Measurements from ENCODE around the gene UBXN11.

UBXN11 gene

DNA sequence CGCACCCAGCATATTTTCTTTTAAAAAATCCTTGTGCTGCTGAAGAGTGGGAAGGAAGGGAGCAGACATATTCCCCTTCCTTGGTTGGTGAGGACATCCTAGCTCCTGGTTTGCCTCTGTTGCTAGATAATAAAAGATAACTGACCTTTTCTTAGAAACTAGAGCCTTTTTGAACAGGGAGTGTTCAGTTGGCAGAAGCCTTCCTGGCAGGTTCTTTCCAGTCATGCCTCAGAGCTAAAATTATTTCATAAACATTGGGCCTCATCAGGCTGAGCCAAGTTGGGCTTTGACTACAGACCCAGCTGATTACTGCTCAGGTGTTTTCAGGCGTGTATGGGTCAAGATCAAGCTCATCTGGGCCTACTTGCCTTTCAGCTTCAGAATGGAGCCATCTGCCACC, 49.2 kb downstream of the UBXN11 start:
- DNase-seq (ENCODE audit: low spot score in 2 of 2) (no peak), ATAC-seq (replicated peaks; ENCODE audit: extremely low read depth, poor library complexity, severe bottlenecking) (no peak)
- H3K27me3 Mint-ChIP-seq, result no peaks in the 10 kb centered on the region
- H3K9me3 Mint-ChIP-seq, result no peaks in the 10 kb centered on the region
- H3K4me3 Mint-ChIP-seq, result no peak overlapping the region
- no peak overlapping the region for H3K27ac Mint-ChIP-seq (ENCODE audit: low read depth)
- H3K36me3 Mint-ChIP-seq (ENCODE audit: insufficient read depth), result peaks cover 44% of the 10 kb centered on the region
- H3K4me1 Mint-ChIP-seq, result no peaks in the 10 kb centered on the region

- no peak overlapping the region for H3K27ac Mint-ChIP-seq (ENCODE audit: low read depth)
- no peak for ATAC-seq (replicated peaks; ENCODE audit: extremely low read depth, poor library complexity, severe bottlenecking)
- no peaks in the 10 kb centered on the region for H3K4me1 Mint-ChIP-seq
- H3K9me3 Mint-ChIP-seq, result no peaks in the 10 kb centered on the region
- no peaks in the 10 kb centered on the region for H3K27me3 Mint-ChIP-seq
- no peak for DNase-seq (ENCODE audit: low spot score in 2 of 2)
- peaks cover 29% of the 10 kb centered on the region for H3K36me3 Mint-ChIP-seq (ENCODE audit: insufficient read depth)
- H3K4me3 Mint-ChIP-seq, result no peak overlapping the region
These were observed 52.0 kb downstream of the UBXN11 start for GRCh38 chr1:26254404-26254803.

DNA sequence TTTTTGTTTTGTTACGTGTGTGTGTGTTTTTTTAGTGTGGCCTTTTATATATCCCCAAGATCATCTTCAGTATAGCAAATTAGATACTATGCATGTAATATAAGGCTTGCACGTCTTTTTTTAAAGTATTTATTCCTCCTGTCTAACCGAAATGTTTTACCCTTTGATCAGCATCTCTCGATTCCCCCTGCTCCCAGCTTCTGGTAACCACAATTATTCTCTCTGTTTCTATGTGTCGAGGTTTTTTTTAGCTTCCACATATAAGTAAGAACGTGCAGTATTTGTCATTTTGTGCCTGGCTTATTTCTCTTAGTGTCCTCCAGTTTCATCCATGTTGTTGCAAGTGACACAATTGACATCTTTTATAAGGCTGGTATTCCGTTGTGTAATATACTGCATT, 53.7 kb downstream of the UBXN11 start:
- DNase-seq (ENCODE audit: low spot score in 2 of 2), result no peak
- Mint-ChIP-seq H3K4me3 (no peak overlapping the region), H3K27ac (ENCODE audit: low read depth) (no peak overlapping the region), H3K4me1 (no peaks in the 10 kb centered on the region), H3K36me3 (ENCODE audit: insufficient read depth) (peaks cover 16% of the 10 kb centered on the region), H3K9me3 (no peaks in the 10 kb centered on the region), H3K27me3 (no peaks in the 10 kb centered on the region)
- ATAC-seq (replicated peaks; ENCODE audit: extremely low read depth, poor library complexity, severe bottlenecking), result no peak

DNA sequence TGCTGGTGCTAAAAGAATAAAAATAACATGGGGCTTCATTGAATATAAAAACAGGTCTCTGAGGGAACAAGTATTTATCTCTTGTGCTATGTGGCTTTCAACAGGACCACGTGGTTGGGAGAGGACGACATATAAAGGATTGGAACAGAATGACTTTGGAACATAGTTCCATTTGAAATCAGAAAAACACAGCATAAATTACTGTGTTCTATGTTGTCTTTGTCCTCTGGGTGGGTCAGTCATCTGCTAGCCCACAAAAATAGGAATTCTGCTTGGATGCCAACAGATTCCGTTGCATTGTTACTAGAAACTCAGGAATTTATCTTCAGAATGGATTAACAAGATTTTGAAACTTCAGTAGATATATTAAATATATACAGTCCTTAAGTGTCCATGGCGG, 66.5 kb downstream of the UBXN11 start:
- Mint-ChIP-seq H3K4me1 (peaks cover 23% of the 10 kb centered on the region), H3K36me3 (ENCODE audit: insufficient read depth) (peaks cover 16% of the 10 kb centered on the region), H3K27ac (ENCODE audit: low read depth) (no peak overlapping the region), H3K4me3 (no peak overlapping the region), H3K27me3 (no peaks in the 10 kb centered on the region), H3K9me3 (no peaks in the 10 kb centered on the region)
- no peak for DNase-seq (ENCODE audit: low spot score in 2 of 2)
- ATAC-seq (replicated peaks; ENCODE audit: extremely low read depth, poor library complexity, severe bottlenecking), result no peak

GRCh38 chr1:26237230-26237966, 69.0 kb downstream of the UBXN11 start:
- no peaks in the 10 kb centered on the region for H3K9me3 Mint-ChIP-seq
- ATAC-seq (replicated peaks; ENCODE audit: extremely low read depth, poor library complexity, severe bottlenecking) (no peak), DNase-seq (ENCODE audit: low spot score in 2 of 2) (no peak)
- peaks cover 13% of the 10 kb centered on the region for H3K36me3 Mint-ChIP-seq (ENCODE audit: insufficient read depth)
- peaks cover 36% of the 10 kb centered on the region for H3K4me1 Mint-ChIP-seq
- no peak overlapping the region for H3K4me3 Mint-ChIP-seq
- no peaks in the 10 kb centered on the region for H3K27me3 Mint-ChIP-seq
- H3K27ac Mint-ChIP-seq (ENCODE audit: low read depth), result no peak overlapping the region

DNA sequence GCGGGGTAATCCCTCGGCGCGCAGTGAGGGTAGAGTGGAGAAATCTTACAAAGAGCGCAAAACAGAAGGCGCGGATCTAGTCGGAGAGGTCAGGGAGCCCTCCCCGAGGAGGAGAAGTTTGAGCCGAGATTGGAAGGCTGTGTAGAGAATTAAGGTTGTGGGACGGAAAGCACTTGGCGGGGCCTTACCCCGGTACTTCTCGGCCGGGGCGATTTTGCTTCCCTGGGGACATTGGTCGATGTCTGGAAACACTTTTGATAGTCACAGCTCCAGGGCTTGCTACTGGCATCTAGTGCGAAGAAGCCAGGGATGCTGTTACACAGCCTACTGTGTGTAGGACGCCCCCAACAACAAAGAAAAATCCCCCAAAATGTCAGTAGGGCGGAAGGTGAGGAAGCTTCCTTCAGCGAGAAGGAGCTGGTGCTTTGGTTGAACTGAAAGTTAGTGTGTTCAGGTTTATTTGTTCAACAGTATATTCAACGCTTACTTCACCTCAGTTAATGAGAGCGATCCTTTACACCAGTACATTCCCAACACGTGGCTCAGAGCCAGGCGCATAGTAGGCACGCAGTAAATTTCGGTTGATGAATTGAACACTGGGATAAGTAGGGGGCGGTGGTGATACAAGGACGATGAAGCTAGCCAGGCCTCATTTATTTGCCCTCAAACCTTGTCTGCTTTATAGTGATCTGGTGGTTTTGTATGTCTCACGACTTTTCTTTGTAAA, 71.6 kb downstream of the UBXN11 start:
- ATAC-seq (replicated peaks; ENCODE audit: extremely low read depth, poor library complexity, severe bottlenecking) (no peak), DNase-seq (ENCODE audit: low spot score in 2 of 2) (no peak)
- H3K36me3 Mint-ChIP-seq (ENCODE audit: insufficient read depth), result peaks cover 9% of the 10 kb centered on the region
- peak overlapping the region; percentile 94 for H3K4me3 Mint-ChIP-seq
- no peaks in the 10 kb centered on the region for H3K9me3 Mint-ChIP-seq
- H3K27me3 Mint-ChIP-seq, result no peaks in the 10 kb centered on the region
- peaks cover 36% of the 10 kb centered on the region for H3K4me1 Mint-ChIP-seq
- peak overlapping the region; percentile 88 for H3K27ac Mint-ChIP-seq (ENCODE audit: low read depth)

GRCh38 chr1:26233903-26234643, 72.4 kb downstream of the UBXN11 start, which contains the start of gene CEP85:
TSS of gene CEP85 (plus strand) at chr1:26234200. CDS start at chr1:26239784, 5,584 bp downstream.
- no peaks in the 10 kb centered on the region for H3K27me3 Mint-ChIP-seq
- H3K9me3 Mint-ChIP-seq, result no peaks in the 10 kb centered on the region
- DNase-seq (ENCODE audit: low spot score in 2 of 2) (peak; percentile 97 to 98), ATAC-seq (replicated peaks; ENCODE audit: extremely low read depth, poor library complexity, severe bottlenecking) (peak; percentile 93)
- H3K4me1 Mint-ChIP-seq, result peaks cover 36% of the 10 kb centered on the region
- H3K27ac Mint-ChIP-seq (ENCODE audit: low read depth), result peak within 1 kb of the TSS; percentile 88
- H3K4me3 Mint-ChIP-seq, result peak within 1 kb of the TSS; percentile 94
- peaks cover 9% of the 10 kb centered on the region for H3K36me3 Mint-ChIP-seq (ENCODE audit: insufficient read depth)

Measured in central memory CD8-positive, alpha-beta T cell (primary cell).